AG10803 (cell line): ENCODE measurements around the gene COMMD3.

ENCODE experiments used
- DNase-seq: peaks from one replicate; pipeline ENCODE4 v3.0.0; 2010; ENCODE audit warnings: low read depth
- H3K4me3 ChIP-seq: 2 replicates; pipeline ENCODE4 v1.5.1; 2011; ENCODE audit warnings: mild to moderate bottlenecking, low read length, control low read depth
- CTCF ChIP-seq: conservative IDR thresholded peaks from 2 replicates; pipeline ENCODE4 v1.5.1; 2011; ENCODE audit warnings: mild to moderate bottlenecking, low read length, control low read depth, inconsistent platforms

Gene COMMD3

GRCh38 chr10:22366771-22367170 lies 50.6 kb downstream of the COMMD3 start:
- TF ChIP-seq CTCF, result no peak
- DNase-seq, result no peak
- H3K4me3 ChIP-seq, result no peak overlapping the region

- no peak for TF ChIP-seq CTCF
- no peak overlapping the region for H3K4me3 ChIP-seq
- DNase-seq, result no peak
These were observed 51.3 kb downstream of the COMMD3 start for GRCh38 chr10:22367471-22367870.

GRCh38 chr10:22368402-22368801 lies 52.2 kb downstream of the COMMD3 start:
- no peak for DNase-seq
- TF ChIP-seq CTCF, result no peak
- H3K4me3 ChIP-seq, result no peak overlapping the region

GRCh38 chr10:22368981-22369380 lies 52.8 kb downstream of the COMMD3 start:
- no peak for TF ChIP-seq CTCF
- no peak overlapping the region for H3K4me3 ChIP-seq
- no peak for DNase-seq

GRCh38 chr10:22369434-22370072 lies 53.4 kb downstream of the COMMD3 start:
- no peak overlapping the region for H3K4me3 ChIP-seq
- no peak for DNase-seq
- TF ChIP-seq CTCF, result no peak
